Activated B cell treated with CpG ODN at 0.5 μM for 24 hours (primary cell): ENCODE measurements around the gene S100A12. TPM values are rescaled to one million over a fixed set of nuclear protein-coding genes. Genes with fewer than 3 reads are reported as not detected.
A peak's percentile ranks its signal among the peaks of the same experiment; 100 is the strongest.

Experiments used
- ATAC-seq: fragments of 200-7000 bp; cut with Tn5 transposase; one replicate; pipeline ENCODE4 v1.10.0; 2021; ENCODE audit warnings: low read depth, mild to moderate bottlenecking, moderate library complexity
- CTCF ChIA-PET: fragments of 350-600 bp; sonication (Branson Sonifier 250); formaldehyde crosslinking; loops from one replicate; lab custom pipeline; 2021; ENCODE audit warnings: antibody characterized with exemption; lab: Charles Lee
- POLR2A ChIA-PET: fragments of 350-600 bp; sonication (Branson Sonifier 250); formaldehyde crosslinking; loops from one replicate; lab custom pipeline; 2021; ENCODE audit warnings: antibody characterized with exemption; lab: Charles Lee
- DNase-seq: peaks from one replicate; pipeline ENCODE4 v3.0.0; 2022
- H3K27ac Mint-ChIP-seq: one replicate; pipeline ENCODE4 v1.8.0; 2020; ENCODE audit warnings: mixed read lengths
- H3K27me3 Mint-ChIP-seq: one replicate; pipeline ENCODE4 v1.8.0; 2021; ENCODE audit warnings: mixed read lengths
- H3K36me3 Mint-ChIP-seq: one replicate; pipeline ENCODE4 v1.8.0; 2021; ENCODE audit warnings: low read depth, mixed read lengths
- H3K4me1 Mint-ChIP-seq: one replicate; pipeline ENCODE4 v1.8.0; 2021; ENCODE audit warnings: mixed read lengths
- H3K4me3 Mint-ChIP-seq: one replicate; pipeline ENCODE4 v1.8.0; 2020; ENCODE audit warnings: mild to moderate bottlenecking, mixed read lengths
- H3K9me3 Mint-ChIP-seq: one replicate; pipeline ENCODE4 v1.8.0; 2020; ENCODE audit warnings: mixed read lengths
- intact Hi-C: fragments of 100-400 bp; cut with micrococcal nuclease; formaldehyde crosslinking; loops from one replicate; pipeline ENCODE4 v1.15.1; 2024
- total RNA-seq: library from RNA; stranded (reverse); gene quantifications from 2 replicates; pipeline ENCODE4 v1.2.3, GENCODE V29; 2022
- TF ChIP-seq, protein P1 (sequence below): fragments of 200-600 bp; IDR thresholded peaks from one replicate; pipeline ENCODE4 v1.8.0; 2022; ENCODE audit warnings: antibody characterized with exemption, mild to moderate bottlenecking

Gene S100A12
- total RNA-seq, 1 donor from 2014 or later: not detected

DNA sequence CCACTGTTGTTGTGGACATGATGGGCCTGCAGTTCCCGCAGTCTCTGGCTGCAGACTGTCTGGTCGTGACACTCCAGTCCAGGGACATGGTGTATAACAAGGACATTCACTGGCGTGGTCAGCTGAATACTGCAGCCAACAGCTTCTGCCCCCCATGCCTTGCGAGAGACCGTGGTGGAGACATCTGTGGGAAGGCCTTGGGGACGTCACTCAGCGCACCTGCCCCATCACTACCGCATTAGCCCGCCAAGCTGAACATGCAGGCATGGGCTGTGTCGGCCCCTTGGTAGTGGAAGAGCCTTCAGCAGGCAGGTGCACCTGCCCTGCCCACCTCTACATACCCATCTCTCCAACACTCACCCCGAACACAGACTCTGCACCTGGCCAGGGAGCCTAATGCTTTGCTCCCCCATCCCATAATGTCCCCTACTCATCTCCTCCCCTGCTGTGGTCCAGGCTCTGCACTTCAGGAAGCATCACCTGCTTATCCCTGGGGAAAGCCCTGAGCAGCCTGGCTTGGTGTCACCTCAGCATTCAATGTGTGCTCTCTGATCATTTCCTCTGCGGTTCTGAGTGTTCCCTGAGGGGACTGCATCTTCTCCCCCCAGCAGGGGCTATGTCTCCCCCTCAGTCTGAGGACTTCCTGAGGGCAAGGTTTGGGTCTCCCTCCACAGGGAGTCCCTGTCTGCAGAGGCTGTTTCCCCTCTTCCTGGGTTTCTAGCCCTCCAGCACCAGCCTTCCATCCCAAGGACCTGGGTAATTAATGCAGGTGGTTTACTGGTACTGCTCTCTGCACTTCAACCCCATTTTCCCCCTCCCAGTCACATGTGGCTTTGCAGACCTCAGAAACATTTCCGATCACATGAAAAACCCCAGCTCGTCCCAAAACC lies 30.0 kb downstream of the S100A12 start:
- intact Hi-C loops: no loop called here
- no peaks in the 10 kb centered on the region for H3K36me3 Mint-ChIP-seq
- ChIA-PET CTCF (interaction anchor here (1.6 kb wide), 1 partner anchor 10 kb away, joined by 4 read pairs; no protein-coding TSS in a partner anchor), POLR2A (no interaction called here)
- no peaks in the 10 kb centered on the region for H3K9me3 Mint-ChIP-seq
- DNase-seq (no peak), ATAC-seq (no peak)
- peaks cover 21% of the 10 kb centered on the region for H3K4me1 Mint-ChIP-seq
- H3K27ac Mint-ChIP-seq: no peak overlapping the region
- peaks cover 51% of the 10 kb centered on the region for H3K27me3 Mint-ChIP-seq
- TF ChIP-seq, protein P1, sequence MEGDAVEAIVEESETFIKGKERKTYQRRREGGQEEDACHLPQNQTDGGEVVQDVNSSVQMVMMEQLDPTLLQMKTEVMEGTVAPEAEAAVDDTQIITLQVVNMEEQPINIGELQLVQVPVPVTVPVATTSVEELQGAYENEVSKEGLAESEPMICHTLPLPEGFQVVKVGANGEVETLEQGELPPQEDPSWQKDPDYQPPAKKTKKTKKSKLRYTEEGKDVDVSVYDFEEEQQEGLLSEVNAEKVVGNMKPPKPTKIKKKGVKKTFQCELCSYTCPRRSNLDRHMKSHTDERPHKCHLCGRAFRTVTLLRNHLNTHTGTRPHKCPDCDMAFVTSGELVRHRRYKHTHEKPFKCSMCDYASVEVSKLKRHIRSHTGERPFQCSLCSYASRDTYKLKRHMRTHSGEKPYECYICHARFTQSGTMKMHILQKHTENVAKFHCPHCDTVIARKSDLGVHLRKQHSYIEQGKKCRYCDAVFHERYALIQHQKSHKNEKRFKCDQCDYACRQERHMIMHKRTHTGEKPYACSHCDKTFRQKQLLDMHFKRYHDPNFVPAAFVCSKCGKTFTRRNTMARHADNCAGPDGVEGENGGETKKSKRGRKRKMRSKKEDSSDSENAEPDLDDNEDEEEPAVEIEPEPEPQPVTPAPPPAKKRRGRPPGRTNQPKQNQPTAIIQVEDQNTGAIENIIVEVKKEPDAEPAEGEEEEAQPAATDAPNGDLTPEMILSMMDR: no peak
- H3K4me3 Mint-ChIP-seq: peak overlapping the region; percentile 8

DNA sequence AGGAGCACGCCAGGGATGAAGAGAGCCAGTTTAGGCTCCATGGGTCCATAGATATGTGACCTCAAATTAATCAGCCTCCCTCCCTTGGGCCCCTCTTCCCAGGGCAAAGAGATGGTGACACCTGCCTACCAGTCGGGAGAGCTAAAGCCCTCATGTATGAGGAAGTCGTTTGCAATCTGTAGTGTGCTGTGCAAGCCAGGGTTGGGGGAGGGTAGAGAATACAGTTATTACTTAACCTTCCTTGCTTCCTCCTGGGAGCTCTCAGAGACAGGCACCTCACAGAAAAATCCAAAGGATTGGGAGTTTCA lies 30.7 kb downstream of the S100A12 start:
- H3K27ac Mint-ChIP-seq: no peak overlapping the region
- peaks cover 21% of the 10 kb centered on the region for H3K4me1 Mint-ChIP-seq

DNA sequence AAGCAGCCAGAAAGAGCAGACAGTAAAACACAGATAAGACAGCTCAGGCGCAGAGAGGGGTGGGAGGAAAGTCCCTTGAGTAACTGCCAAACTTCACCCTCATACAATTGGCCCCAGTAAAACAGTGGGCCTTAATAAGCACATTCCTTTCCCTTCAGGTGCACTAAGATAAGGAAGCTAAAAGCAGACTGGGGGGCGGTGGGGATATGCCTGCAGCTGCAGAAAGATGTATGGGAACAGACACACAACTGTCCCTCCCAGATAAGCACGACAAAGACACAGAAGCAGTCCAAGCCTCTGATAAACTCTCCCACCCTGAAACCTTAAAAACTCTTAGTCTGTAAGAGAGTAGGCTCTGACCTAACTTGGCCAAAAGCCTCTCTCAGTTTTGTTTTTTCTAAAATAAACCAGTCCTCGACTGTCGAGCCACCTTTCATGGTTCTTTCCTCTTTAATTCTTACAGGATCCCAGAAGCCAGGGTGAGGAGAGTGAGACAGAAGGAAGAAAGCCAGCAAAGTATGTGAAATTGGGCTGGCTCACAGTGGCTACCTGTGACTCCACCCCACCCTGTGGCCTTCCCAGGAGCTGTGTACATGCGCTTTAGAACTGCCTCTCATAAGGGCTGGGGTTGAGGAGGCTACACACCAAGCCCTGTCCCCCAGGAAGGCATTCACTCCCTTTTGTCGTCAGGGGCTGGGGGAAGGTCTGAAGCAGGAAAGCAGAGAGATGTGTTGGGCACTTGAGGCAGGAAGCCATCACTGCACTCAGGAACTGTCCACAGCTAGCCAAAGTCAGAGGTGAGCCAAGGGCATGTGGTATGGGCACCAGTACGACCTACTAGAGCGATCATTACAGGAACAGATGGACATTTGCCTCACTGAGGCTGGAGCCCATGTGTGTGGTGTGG lies 31.4 kb downstream of the S100A12 start:
- DNase-seq (no peak), ATAC-seq (no peak)
- Mint-ChIP-seq H3K4me1 (peaks cover 21% of the 10 kb centered on the region), H3K27ac (no peak overlapping the region), H3K27me3 (peaks cover 40% of the 10 kb centered on the region), H3K36me3 (no peaks in the 10 kb centered on the region), H3K9me3 (no peaks in the 10 kb centered on the region), H3K4me3 (no peak overlapping the region)
- TF ChIP-seq, protein P1: no peak
- intact Hi-C loops: no loop called here
- POLR2A ChIA-PET: no interaction called here
- CTCF ChIA-PET: no interaction called here

More for the DNA sequence above, 30.7 kb downstream of the S100A12 start:
- intact Hi-C loops: no loop called here
- CTCF ChIA-PET: no interaction called here
- no peaks in the 10 kb centered on the region for H3K9me3 Mint-ChIP-seq
- TF ChIP-seq, protein P1: no peak
- H3K36me3 Mint-ChIP-seq: no peaks in the 10 kb centered on the region
- peaks cover 45% of the 10 kb centered on the region for H3K27me3 Mint-ChIP-seq
- no peak for ATAC-seq
- POLR2A ChIA-PET: no interaction called here
- no peak overlapping the region for H3K4me3 Mint-ChIP-seq
- no peak for DNase-seq

DNA sequence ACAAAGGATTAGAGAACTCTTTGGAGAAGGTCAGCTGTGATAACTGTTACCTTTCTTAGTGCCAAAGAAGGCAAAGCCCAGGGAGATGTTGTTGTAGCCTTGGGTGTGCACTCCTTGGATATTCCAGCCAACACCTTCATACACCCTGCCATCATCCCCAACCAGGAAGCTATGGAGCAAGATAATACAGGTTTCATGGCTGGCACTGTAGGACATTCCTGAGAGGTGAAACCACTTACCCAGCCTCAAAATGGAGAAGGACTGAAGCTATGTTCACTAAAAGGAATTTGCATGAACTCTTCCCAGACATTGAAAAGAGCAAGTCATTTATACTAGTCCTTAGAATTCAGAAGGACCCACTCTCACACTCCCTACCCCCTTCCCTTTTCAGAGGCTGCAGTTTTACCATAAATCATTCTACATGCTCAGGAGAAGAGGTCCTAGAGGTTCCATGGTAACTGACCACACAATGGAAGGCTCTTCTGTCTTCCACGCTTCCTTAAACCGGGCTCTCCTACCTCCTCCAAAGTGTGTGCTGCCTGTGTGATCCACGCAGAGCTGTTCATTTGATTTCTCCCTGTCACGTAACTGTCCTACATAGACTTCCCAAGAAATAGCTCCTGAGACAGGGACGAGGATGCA lies 32.3 kb downstream of the S100A12 start:
- Mint-ChIP-seq H3K27ac (no peak overlapping the region), H3K4me3 (no peak overlapping the region), H3K27me3 (peaks cover 41% of the 10 kb centered on the region), H3K9me3 (no peaks in the 10 kb centered on the region), H3K4me1 (peaks cover 21% of the 10 kb centered on the region), H3K36me3 (no peaks in the 10 kb centered on the region)
- POLR2A ChIA-PET: no interaction called here
- ATAC-seq (no peak), DNase-seq (no peak)
- intact Hi-C loops: no loop called here
- TF ChIP-seq, protein P1: no peak
- CTCF ChIA-PET: no interaction called here
